Measurements from ENCODE around the gene PRKCQ.

The PRKCQ gene

DNA sequence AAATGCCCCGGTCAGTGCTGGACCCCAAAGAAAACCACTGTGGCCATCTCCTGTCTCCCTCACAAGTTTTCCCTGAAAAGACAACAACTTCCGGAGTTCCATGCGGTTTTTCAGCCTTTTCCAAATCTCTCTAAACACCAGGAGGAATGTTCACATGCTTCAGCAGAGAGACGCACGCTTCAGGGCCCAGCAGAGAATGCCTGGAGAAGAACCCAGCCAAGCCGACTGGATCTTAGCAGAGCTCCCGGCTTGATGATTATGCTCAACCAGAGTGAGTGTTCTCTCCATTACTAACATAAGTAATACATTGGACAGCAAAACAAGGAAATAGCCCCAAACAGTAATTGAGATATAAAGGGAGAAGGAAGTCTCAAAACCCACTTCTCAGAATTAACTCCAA is 17.9 kb downstream of the PRKCQ start:
- no peak for TF ChIP-seq CTCF (IDR thresholded peaks at IDR 0.05; ENCODE audit: borderline replicate concordance, extremely low read depth, low read length, poor library complexity, severe bottlenecking)
- no peak for TF ChIP-seq EZH2 (IDR thresholded peaks at IDR 0.05; ENCODE audit: borderline replicate concordance, low read depth, low read length, severe bottlenecking)
- Histone ChIP-seq H2AFZ (ENCODE audit: low read depth, low read length) (no peak overlapping the region), H3K9ac (ENCODE audit: low read depth, low read length) (no peak overlapping the region), H3K27ac (ENCODE audit: low read length) (peak overlapping the region; percentile 15; the same call in 1 of the 2 replicates), H3K4me1 (ENCODE audit: insufficient read depth, low read length) (peaks cover 58% of the 10 kb centered on the region), H4K20me1 (ENCODE audit: insufficient read depth, low read length) (peaks cover 21% of the 10 kb centered on the region), H3K36me3 (ENCODE audit: insufficient read depth, low read length) (no peaks in the 10 kb centered on the region), H3K4me2 (ENCODE audit: insufficient read depth, low read length) (peak overlapping the region; percentile 55; the same call in 1 of the 2 replicates), H3K9me3 (ENCODE audit: insufficient read depth, low read length, severe bottlenecking) (no peaks in the 10 kb centered on the region), H3K79me2 (ENCODE audit: insufficient read depth, low read length) (peaks cover 96% of the 10 kb centered on the region), H3K27me3 (ENCODE audit: insufficient read depth, low read length, poor library complexity) (no peaks in the 10 kb centered on the region), H3K4me3 (ENCODE audit: low read depth in 1 of 2, low read length in 2 of 2) (no peak overlapping the region)
- no peak for DNase-seq
- no peak for ATAC-seq (ENCODE audit: insufficient read depth, low read depth)

- Histone ChIP-seq H4K20me1 (ENCODE audit: insufficient read depth, low read length) (peaks cover 26% of the 10 kb centered on the region), H3K9ac (ENCODE audit: low read depth, low read length) (no peak overlapping the region), H3K4me1 (ENCODE audit: insufficient read depth, low read length) (peaks cover 58% of the 10 kb centered on the region), H3K79me2 (ENCODE audit: insufficient read depth, low read length) (peaks cover 96% of the 10 kb centered on the region), H2AFZ (ENCODE audit: low read depth, low read length) (no peak overlapping the region), H3K27ac (ENCODE audit: low read length) (no peak overlapping the region), H3K4me2 (ENCODE audit: insufficient read depth, low read length) (no peak overlapping the region), H3K36me3 (ENCODE audit: insufficient read depth, low read length) (no peaks in the 10 kb centered on the region), H3K9me3 (ENCODE audit: insufficient read depth, low read length, severe bottlenecking) (no peaks in the 10 kb centered on the region), H3K27me3 (ENCODE audit: insufficient read depth, low read length, poor library complexity) (no peaks in the 10 kb centered on the region), H3K4me3 (ENCODE audit: low read depth in 1 of 2, low read length in 2 of 2) (no peak overlapping the region)
- TF ChIP-seq CTCF (IDR thresholded peaks at IDR 0.05; ENCODE audit: borderline replicate concordance, extremely low read depth, low read length, poor library complexity, severe bottlenecking) (no peak), EZH2 (IDR thresholded peaks at IDR 0.05; ENCODE audit: borderline replicate concordance, low read depth, low read length, severe bottlenecking) (no peak)
- ATAC-seq (ENCODE audit: insufficient read depth, low read depth) = no peak
- DNase-seq = no peak
Measured at GRCh38 chr10:6561552-6561951, 18.5 kb downstream of the PRKCQ start.

DNA sequence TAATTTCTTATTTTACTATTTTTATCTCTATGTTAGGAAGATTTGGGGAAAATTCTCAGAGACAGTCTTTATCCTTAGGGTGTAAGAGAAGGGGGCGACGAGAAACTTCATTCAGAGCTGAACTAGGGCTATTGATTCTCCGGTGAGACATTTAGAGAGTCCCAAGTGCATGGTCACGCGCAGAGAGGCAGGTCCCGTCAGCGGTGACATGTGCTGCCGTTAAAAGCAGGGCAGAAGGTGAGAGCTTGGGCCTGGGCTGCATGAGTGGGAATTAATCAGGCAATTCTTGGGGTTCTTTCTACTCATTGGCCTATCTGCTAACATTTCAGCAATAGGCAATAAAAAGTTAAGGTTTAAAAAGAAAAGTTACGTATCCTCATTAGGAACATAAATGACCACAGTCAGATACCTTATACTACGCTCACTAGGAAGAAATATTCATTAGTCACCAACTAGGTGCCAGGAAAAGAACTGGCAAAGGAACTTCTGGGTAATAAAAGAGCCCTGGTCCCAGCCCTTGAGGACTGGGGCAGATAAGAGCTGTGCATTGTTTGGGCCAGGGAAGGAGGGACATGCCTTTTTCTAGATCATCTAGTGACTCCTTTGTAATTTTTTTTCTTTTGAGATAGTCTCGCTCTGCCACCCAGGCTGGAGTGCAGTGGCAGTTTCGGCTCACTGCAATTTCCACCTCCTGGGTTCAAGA is 21.2 kb downstream of the PRKCQ start:
- Histone ChIP-seq H3K36me3 (ENCODE audit: insufficient read depth, low read length) (no peaks in the 10 kb centered on the region), H4K20me1 (ENCODE audit: insufficient read depth, low read length) (peaks cover 24% of the 10 kb centered on the region), H3K9ac (ENCODE audit: low read depth, low read length) (no peak overlapping the region), H3K79me2 (ENCODE audit: insufficient read depth, low read length) (peaks cover 97% of the 10 kb centered on the region), H3K27ac (ENCODE audit: low read length) (peak overlapping the region; percentile 28), H3K27me3 (ENCODE audit: insufficient read depth, low read length, poor library complexity) (no peaks in the 10 kb centered on the region), H3K4me1 (ENCODE audit: insufficient read depth, low read length) (peaks cover 48% of the 10 kb centered on the region), H2AFZ (ENCODE audit: low read depth, low read length) (no peak overlapping the region), H3K9me3 (ENCODE audit: insufficient read depth, low read length, severe bottlenecking) (no peaks in the 10 kb centered on the region), H3K4me2 (ENCODE audit: insufficient read depth, low read length) (peak overlapping the region; percentile 33), H3K4me3 (ENCODE audit: low read depth in 1 of 2, low read length in 2 of 2) (no peak overlapping the region)
- DNase-seq (no peak), ATAC-seq (ENCODE audit: insufficient read depth, low read depth) (no peak)
- TF ChIP-seq EZH2 (IDR thresholded peaks at IDR 0.05; ENCODE audit: borderline replicate concordance, low read depth, low read length, severe bottlenecking) (no peak), CTCF (IDR thresholded peaks at IDR 0.05; ENCODE audit: borderline replicate concordance, extremely low read depth, low read length, poor library complexity, severe bottlenecking) (no peak)
